Activated CD8-positive, alpha-beta memory T cell treated with anti-CD3 and anti-CD28 coated beads, Interleukin-2, amount 10 ng/mL, durations not matched to agents 7 days and 5 days (primary cell): Measurements from ENCODE around the gene HIPK2. TPM values are rescaled to one million over a fixed set of nuclear protein-coding genes. Genes with fewer than 3 reads are reported as not detected.

Experiments
- ATAC-seq: fragments of 150-1000 bp; cut with Tn5 transposase; one replicate; pipeline ENCODE4 v1.10.0; 2021; ENCODE audit warnings: moderate library complexity
- CTCF ChIA-PET: fragments of 350-600 bp; sonication (Branson Sonifier 250); formaldehyde crosslinking; loops from one replicate; lab custom pipeline; 2021; ENCODE audit warnings: antibody characterized with exemption; lab: Charles Lee
- DNase-seq: peaks from one replicate; pipeline ENCODE4 v3.0.0-alpha.2; 2020
- H3K27ac Mint-ChIP-seq: one replicate; pipeline ENCODE4 v1.8.0; 2021; ENCODE audit warnings: mild to moderate bottlenecking, mixed read lengths
- H3K27me3 Mint-ChIP-seq: one replicate; pipeline ENCODE4 v1.8.0; 2021; ENCODE audit warnings: mixed read lengths
- H3K36me3 Mint-ChIP-seq: one replicate; pipeline ENCODE4 v1.8.0; 2021; ENCODE audit warnings: mild to moderate bottlenecking, mixed read lengths
- H3K4me1 Mint-ChIP-seq: one replicate; pipeline ENCODE4 v1.8.0; 2021; ENCODE audit warnings: mixed read lengths
- H3K4me3 Mint-ChIP-seq: one replicate; pipeline ENCODE4 v1.8.0; 2021; ENCODE audit warnings: mild to moderate bottlenecking, moderate library complexity, mixed read lengths
- H3K9me3 Mint-ChIP-seq: one replicate; pipeline ENCODE4 v1.8.0; 2022; ENCODE audit warnings: low read depth, mixed read lengths
- total RNA-seq, 2 experiments: library from RNA; stranded (reverse); gene quantifications; one replicate each; pipeline ENCODE4 v1.2.3, GENCODE V29; 2021

HIPK2 gene
- total RNA-seq, 2 experiments from 2014 or later = 20.2 to 21.4 TPM

DNA sequence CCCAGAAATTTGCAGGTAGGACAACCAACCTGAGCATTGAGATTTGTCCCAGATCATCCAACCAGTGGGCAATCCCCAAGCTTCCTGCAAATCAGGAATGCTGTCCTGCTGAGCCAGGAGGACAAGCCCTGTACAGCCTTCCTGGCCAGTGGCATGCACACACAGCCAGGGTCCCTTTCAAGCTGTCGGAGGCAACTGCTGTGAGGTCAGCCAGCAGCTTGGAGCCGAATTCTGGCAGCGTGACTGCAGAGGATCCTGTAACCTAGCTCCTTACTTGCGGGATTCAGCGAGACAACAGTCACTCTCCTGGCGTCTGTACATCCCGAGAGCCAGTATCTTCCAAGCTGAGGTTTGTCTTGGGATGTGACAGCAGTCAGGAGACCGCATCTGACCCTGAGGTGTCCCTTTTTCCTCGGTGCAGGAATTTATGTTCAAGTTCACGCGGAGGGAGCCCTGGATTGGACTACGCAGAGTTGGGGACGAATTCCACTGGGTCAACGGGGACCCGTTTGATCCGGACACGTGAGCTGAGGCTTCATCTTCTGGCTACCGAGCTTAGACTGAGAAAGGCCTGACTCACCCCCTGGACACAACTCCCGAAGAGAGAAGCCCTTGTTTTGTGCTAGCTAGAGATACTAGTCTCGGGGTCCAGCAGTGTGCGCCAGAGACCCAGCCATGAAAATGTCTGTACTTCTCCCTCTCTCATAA, 236.0 kb downstream of the HIPK2 start:
- H3K27me3 Mint-ChIP-seq = peaks cover 6% of the 10 kb centered on the region
- ATAC-seq = no peak
- no peaks in the 10 kb centered on the region for H3K4me1 Mint-ChIP-seq
- H3K4me3 Mint-ChIP-seq = no peak overlapping the region
- CTCF ChIA-PET = no interaction called here
- H3K27ac Mint-ChIP-seq = no peak overlapping the region
- DNase-seq = no peak
- H3K36me3 Mint-ChIP-seq = no peaks in the 10 kb centered on the region
- no peaks in the 10 kb centered on the region for H3K9me3 Mint-ChIP-seq

DNA sequence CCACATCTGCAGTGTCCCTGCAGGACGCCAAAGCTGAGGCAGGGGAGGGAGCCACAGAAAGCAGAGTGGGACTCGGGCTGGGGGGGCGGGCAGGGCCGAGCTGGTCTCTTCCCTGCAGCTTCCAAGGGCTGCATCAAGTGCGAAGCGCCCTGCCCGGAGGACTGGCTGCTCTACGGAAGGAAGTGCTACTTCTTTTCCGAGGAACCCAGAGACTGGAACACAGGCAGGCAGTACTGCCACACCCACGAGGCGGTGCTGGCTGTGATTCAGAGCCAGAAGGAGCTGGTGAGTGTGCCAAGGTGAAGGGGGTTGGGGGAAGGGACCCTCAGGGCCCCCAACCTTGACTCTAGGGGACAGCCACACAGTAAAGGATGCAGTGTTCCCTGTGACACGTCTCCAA, 237.6 kb downstream of the HIPK2 start:
- ATAC-seq = no peak
- H3K4me1 Mint-ChIP-seq = no peaks in the 10 kb centered on the region
- no peak overlapping the region for H3K27ac Mint-ChIP-seq
- H3K36me3 Mint-ChIP-seq = no peaks in the 10 kb centered on the region
- DNase-seq = no peak
- CTCF ChIA-PET = no interaction called here
- H3K4me3 Mint-ChIP-seq = no peak overlapping the region
- H3K9me3 Mint-ChIP-seq = no peaks in the 10 kb centered on the region
- H3K27me3 Mint-ChIP-seq = peaks cover 13% of the 10 kb centered on the region

DNA sequence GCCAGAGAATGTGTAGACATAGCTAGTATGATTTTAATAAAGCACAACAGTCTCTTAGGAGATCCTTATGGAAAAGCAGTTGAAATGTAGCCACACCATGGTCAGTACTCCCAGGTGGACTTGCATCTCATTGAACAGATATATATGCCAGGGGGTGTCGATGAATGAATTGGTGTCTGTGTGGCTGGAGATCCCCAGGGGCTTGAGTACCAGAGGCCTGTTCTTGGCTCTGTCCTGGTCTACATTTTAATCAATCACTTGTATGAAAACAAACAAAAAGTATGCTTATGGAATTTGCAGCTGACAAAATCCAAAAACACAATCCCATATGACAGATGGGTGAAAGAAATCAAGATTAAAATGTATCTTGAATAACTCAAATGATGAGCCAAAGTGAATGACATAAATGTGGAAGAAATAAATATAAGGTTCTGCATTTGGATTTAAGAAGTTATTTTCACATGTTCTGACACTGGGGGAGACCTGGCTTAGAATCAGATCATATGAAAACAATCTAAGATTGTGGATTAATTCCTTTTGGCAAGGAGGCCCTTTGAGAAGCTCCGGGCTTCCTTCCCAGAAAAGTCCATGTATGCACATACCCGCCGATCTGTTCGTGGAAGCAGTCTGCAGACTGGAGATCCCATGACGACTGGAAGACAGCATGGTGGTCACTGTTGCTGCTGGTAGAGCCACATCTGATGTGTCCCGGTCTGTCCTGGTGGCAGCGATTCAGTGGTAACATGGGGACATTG, 238.7 kb downstream of the HIPK2 start:
- CTCF ChIA-PET = no interaction called here
- no peak for DNase-seq
- Mint-ChIP-seq H3K4me3 (no peak overlapping the region), H3K9me3 (no peaks in the 10 kb centered on the region), H3K4me1 (no peaks in the 10 kb centered on the region), H3K27ac (no peak overlapping the region), H3K36me3 (no peaks in the 10 kb centered on the region), H3K27me3 (peaks cover 20% of the 10 kb centered on the region)
- ATAC-seq = no peak

DNA sequence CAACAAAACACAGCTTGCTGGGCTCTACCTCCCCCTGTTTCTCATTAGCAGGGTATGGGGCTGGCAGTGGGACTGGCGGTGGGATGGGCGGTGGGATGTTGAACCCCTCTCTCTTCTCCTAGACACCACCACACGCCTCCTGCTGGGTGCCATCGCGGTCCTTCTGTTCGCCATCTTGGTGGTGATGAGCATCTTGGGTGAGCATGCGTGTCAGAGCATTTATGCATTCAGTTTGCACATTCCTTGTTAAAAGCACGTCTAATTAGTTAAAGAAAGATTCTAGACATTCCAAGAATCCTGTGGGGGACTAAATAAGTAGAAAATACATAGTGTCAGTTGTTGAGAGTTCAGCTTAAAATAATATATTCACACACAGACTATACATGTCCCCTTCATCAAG, 241.6 kb downstream of the HIPK2 start:
- Mint-ChIP-seq H3K4me3 (no peak overlapping the region), H3K36me3 (no peaks in the 10 kb centered on the region), H3K4me1 (no peaks in the 10 kb centered on the region), H3K27ac (no peak overlapping the region), H3K27me3 (peaks cover 36% of the 10 kb centered on the region), H3K9me3 (no peaks in the 10 kb centered on the region)
- no peak for ATAC-seq
- CTCF ChIA-PET = no interaction called here
- DNase-seq = no peak

- H3K27me3 Mint-ChIP-seq = peaks cover 39% of the 10 kb centered on the region
These were observed 242.7 kb downstream of the HIPK2 start for GRCh38 chr7:139534966-139535651.

DNA sequence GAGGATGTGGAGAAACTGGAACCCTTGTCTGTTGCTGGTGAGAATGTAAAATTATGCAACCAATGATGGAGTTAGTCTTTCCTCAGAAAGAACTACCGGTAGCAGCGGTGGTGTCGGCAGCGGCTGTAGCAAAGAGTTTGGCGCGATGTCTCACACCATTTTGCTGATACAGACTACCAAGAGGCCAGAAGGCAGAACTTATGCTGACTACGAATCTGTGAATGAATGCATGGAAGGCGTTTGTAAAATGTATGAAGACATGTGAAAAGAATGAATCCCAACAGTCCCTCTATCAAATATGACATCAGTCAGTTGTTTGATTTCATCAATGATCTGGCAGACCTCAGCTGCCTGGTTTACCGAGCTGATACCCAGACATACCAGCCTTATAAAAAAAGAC, 243.7 kb downstream of the HIPK2 start:
- ATAC-seq (no peak), DNase-seq (no peak)
- no peaks in the 10 kb centered on the region for H3K9me3 Mint-ChIP-seq
- H3K27me3 Mint-ChIP-seq = peaks cover 46% of the 10 kb centered on the region
- CTCF ChIA-PET = no interaction called here
- no peak overlapping the region for H3K4me3 Mint-ChIP-seq
- no peaks in the 10 kb centered on the region for H3K36me3 Mint-ChIP-seq
- no peaks in the 10 kb centered on the region for H3K4me1 Mint-ChIP-seq
- H3K27ac Mint-ChIP-seq = no peak overlapping the region

More at GRCh38 chr7:139534966-139535651, 242.7 kb downstream of the HIPK2 start:
- H3K27ac Mint-ChIP-seq = no peak overlapping the region
- ATAC-seq (no peak), DNase-seq (no peak)
- no peak overlapping the region for H3K4me3 Mint-ChIP-seq
- no peaks in the 10 kb centered on the region for H3K36me3 Mint-ChIP-seq
- H3K4me1 Mint-ChIP-seq = no peaks in the 10 kb centered on the region
- CTCF ChIA-PET = no interaction called here
- H3K9me3 Mint-ChIP-seq = no peaks in the 10 kb centered on the region

DNA sequence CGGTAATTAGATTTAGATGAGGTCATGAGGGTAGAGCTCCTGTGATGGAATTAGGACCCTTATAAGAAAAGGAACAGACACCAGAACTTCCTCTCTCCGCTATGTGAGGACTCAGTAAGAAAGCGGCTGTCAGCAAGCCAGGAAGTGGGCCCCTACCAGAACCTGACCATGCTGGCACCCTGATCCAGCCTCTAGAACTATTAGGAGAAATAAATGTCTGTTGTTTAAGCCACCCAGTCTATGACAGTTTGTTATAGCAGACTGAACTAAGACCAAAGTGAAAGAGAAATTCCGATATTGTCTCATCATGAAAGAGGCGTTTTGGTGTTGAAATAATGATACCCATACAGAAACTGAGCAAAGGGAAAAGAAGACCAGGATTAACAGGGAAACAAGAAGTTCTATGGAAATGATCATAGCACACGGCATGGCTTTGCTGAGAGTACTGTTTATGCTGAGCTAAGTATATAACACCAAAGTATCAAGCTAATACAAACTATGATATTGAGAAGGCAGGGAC, 245.1 kb downstream of the HIPK2 start:
- DNase-seq = no peak
- no peak for ATAC-seq
- H3K27me3 Mint-ChIP-seq = peaks cover 57% of the 10 kb centered on the region
- no peak overlapping the region for H3K4me3 Mint-ChIP-seq
- no peaks in the 10 kb centered on the region for H3K36me3 Mint-ChIP-seq
- no peaks in the 10 kb centered on the region for H3K4me1 Mint-ChIP-seq
- peaks cover 2% of the 10 kb centered on the region for H3K9me3 Mint-ChIP-seq
- H3K27ac Mint-ChIP-seq = no peak overlapping the region
- CTCF ChIA-PET = no interaction called here

GRCh38 chr7:139531094-139531493, 246.7 kb downstream of the HIPK2 start:
- no peak overlapping the region for H3K4me3 Mint-ChIP-seq

DNA sequence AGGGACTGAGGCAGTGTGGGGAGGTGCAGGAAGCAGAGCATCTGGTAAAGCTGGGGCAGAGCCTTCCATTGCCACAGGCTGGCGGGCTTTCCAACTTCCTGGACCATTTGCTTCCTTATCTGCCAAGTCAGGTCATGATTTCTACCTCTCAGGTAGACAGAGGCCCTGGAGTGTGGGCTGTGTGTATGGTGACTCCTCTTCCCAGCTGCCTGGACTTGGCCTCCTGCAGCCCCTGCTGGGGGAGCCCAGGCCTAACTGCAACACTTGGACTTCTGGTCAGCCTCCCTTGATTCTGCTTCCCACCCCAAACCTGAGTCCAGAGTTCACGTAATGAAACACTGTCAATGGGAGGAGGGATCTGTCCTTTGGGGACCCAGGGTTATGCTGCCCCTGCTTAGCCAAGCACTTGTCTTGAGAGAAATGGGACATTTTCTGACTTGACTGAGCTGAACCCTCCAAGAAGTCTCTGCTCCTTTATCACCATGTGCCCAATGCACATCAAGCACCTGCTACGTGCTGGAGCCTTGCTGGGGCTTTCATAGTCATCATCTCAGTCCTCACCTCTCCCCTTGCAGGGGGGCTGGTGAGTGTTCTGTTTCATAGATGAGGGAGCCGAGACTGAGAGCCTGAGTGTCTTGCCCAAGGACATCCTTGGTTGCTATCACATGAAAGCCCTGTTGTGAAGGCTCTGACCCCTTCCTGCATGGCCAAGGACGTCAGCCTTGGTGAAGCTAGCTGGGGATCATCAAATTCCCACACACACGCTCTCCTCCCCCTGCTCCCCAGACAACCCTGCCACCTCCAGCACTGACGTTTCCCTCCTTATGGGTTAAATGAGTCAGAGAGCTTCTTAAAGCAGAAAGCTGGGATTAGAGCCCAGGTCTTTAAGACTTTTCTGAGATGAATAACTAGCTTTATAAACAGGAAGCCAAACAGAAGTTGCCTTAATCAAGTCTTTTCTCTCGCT, 250.9 kb downstream of the HIPK2 start:
- DNase-seq = no peak

More at GRCh38 chr7:139531094-139531493, 246.7 kb downstream of the HIPK2 start:
- CTCF ChIA-PET = no interaction called here
- Mint-ChIP-seq H3K36me3 (no peaks in the 10 kb centered on the region), H3K27ac (no peak overlapping the region), H3K4me1 (no peaks in the 10 kb centered on the region), H3K27me3 (peaks cover 59% of the 10 kb centered on the region), H3K9me3 (peaks cover 2% of the 10 kb centered on the region)
- DNase-seq (no peak), ATAC-seq (no peak)

DNA sequence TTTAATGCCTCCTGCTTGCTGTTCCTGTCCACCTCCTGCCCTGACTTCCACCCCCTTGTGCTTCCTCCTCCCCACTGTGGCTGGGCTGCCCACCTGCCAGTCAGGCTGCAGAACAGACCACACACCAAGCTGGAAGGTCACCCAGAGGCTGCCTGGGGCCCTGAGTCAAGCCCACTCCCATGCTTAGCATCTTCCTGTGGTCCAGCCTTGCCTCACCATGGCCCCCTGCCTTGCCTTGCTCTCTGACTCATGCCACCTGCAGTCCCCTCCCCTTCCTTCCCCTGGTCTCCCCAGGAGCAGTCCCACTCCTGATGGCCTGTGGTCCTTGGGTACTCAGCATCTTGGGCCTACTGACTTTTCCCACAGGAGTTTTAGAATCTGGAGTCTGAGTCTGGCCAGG, 252.0 kb downstream of the HIPK2 start:
- CTCF ChIA-PET = no interaction called here
- ATAC-seq (no peak), DNase-seq (no peak)
- Mint-ChIP-seq H3K4me3 (no peak overlapping the region), H3K9me3 (peaks cover 2% of the 10 kb centered on the region), H3K36me3 (no peaks in the 10 kb centered on the region), H3K27me3 (peaks cover 70% of the 10 kb centered on the region), H3K27ac (no peak overlapping the region), H3K4me1 (peaks cover 2% of the 10 kb centered on the region)

More for the DNA sequence above, 250.9 kb downstream of the HIPK2 start:
- no peak overlapping the region for H3K4me3 Mint-ChIP-seq
- H3K9me3 Mint-ChIP-seq = peaks cover 2% of the 10 kb centered on the region
- H3K36me3 Mint-ChIP-seq = no peaks in the 10 kb centered on the region
- H3K27ac Mint-ChIP-seq = no peak overlapping the region
- peaks cover 2% of the 10 kb centered on the region for H3K4me1 Mint-ChIP-seq
- no peak for ATAC-seq
- CTCF ChIA-PET = no interaction called here
- H3K27me3 Mint-ChIP-seq = peaks cover 67% of the 10 kb centered on the region

DNA sequence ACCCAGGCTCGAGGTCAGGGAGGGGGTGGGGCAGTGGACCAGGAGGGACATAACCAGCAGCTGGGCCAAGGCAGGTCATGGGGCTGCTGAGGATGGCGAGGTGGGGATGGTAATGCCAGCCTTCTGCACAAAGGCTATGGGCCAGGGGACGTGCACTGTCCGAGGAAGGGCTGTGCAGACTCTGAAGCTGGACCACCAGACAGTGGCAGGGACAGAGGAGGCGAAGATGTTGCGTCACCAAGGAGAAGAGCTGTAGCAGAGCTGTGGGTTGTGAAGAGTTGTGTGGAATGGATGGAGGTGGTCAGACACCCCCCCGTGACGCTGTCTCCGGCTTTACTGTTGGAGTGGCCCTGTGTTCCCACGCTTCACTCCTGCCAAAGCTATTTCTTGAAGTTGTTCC, 252.6 kb downstream of the HIPK2 start:
- Mint-ChIP-seq H3K4me3 (no peak overlapping the region), H3K9me3 (peaks cover 2% of the 10 kb centered on the region), H3K36me3 (no peaks in the 10 kb centered on the region), H3K27me3 (peaks cover 70% of the 10 kb centered on the region), H3K4me1 (peaks cover 2% of the 10 kb centered on the region), H3K27ac (no peak overlapping the region)
- no peak for DNase-seq
- ATAC-seq = no peak
- CTCF ChIA-PET = no interaction called here

DNA sequence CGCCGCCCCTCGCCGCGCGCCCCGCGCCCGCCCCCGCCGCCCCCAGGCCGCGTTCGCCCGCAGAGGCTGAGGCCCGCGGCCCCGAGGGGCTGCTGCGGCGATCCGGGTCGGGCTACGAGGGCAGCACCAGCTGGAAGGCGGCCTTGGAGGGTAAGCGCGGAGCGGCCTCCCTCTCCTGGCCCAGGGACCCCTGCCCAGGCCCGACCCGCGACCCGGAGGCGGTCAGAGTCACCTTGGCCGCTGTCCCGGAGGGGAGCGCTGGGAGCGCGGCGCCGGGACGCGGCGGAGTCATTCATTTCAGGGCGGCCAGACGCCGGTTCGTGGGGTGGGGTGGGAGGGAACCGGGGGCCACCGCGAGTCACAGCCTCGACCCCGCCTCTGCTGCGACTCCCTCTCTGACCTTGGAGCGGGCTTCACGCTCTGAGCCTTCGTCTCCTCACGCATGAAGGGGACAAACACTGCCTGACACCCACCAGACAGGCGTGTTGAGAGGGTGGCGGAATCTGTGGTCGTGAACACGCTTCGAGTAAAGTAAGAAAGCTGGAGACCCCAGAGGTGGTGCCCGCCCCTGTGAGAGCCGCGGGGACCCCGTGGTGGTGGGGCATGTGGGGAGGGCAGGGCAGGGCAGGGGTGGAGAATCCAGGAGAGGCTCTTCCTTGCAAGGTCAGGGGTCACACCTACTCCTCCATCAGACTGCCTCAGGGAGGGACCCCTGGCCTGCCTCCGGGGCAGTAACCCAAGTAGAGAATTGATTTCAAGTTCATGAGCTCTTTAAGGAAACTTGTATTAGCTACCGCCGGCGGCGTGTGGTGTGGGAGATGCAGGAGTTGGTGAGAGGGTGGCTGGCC, 253.6 kb downstream of the HIPK2 start:
- H3K27me3 Mint-ChIP-seq = peaks cover 64% of the 10 kb centered on the region
- DNase-seq (no peak), ATAC-seq (no peak)
- H3K9me3 Mint-ChIP-seq = peaks cover 2% of the 10 kb centered on the region
- H3K4me3 Mint-ChIP-seq = no peak overlapping the region
- CTCF ChIA-PET = no interaction called here
- no peaks in the 10 kb centered on the region for H3K36me3 Mint-ChIP-seq
- peaks cover 2% of the 10 kb centered on the region for H3K4me1 Mint-ChIP-seq
- H3K27ac Mint-ChIP-seq = no peak overlapping the region
